Mammary epithelial cell (primary cell): ENCODE results near the gene URB1.

Source experiments
- EZH2 ChIP-seq: IDR thresholded peaks from 2 replicates; pipeline ENCODE4 v1.6.1; 2012; ENCODE audit warnings: low read length, inconsistent platforms, borderline replicate concordance
- TF ChIP-seq, protein P1 (sequence below), 2 donors: IDR thresholded peaks in 1 of 2; conservative IDR thresholded peaks in 1 of 2; 2 replicates each; pipeline ENCODE4 v1.5.1; 2011 to 2012; ENCODE audit warnings: inconsistent platforms in 2 of 2, low read length in 2 of 2, mild to moderate bottlenecking in 2 of 2, control low read depth in 1 of 2, low read depth in 1 of 2; ENCODE audit not compliant: insufficient read depth in 1 of 2; ENCODE audit errors: extremely low read depth in 1 of 2

DNA sequence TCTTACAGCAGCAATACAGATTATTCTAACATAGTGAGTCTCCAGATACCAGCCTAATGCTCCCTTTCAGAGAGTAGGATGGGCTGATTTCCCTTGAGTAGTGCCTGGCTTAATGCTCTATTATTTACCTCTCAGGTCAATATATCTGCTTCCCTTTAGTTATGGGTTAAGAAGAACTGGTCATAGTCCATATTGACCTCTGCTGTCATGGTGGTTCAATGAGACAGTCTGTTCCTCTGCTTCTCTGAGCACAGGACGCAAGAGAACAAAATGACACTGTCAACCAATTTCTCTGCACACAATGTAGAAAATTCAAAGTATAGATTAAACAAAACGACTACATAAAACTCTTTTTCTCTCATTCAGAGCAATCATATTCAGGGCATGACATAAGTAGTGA is 91.2 kb downstream of the URB1 start:
- TF ChIP-seq, protein P1, sequence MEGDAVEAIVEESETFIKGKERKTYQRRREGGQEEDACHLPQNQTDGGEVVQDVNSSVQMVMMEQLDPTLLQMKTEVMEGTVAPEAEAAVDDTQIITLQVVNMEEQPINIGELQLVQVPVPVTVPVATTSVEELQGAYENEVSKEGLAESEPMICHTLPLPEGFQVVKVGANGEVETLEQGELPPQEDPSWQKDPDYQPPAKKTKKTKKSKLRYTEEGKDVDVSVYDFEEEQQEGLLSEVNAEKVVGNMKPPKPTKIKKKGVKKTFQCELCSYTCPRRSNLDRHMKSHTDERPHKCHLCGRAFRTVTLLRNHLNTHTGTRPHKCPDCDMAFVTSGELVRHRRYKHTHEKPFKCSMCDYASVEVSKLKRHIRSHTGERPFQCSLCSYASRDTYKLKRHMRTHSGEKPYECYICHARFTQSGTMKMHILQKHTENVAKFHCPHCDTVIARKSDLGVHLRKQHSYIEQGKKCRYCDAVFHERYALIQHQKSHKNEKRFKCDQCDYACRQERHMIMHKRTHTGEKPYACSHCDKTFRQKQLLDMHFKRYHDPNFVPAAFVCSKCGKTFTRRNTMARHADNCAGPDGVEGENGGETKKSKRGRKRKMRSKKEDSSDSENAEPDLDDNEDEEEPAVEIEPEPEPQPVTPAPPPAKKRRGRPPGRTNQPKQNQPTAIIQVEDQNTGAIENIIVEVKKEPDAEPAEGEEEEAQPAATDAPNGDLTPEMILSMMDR (conservative IDR thresholded peaks at IDR 0.05 in 1 of 2, IDR thresholded peaks at IDR 0.05 in 1 of 2; ENCODE audit: extremely low read depth in 1 of 2, insufficient read depth in 1 of 2, low read depth in 1 of 2, low read length in 2 of 2), result no peak
- no peak for TF ChIP-seq EZH2
